Suprapubic skin (tissue), 4 donors: ENCODE measurements around the gene MED22.

ENCODE experiments used
- CTCF ChIP-seq, 2 donors: fragments of 200-600 bp in 1 of 2; fragments of 450-650 bp in 1 of 2; sonication (generic) in 1 of 2; IDR thresholded peaks; one replicate each; pipeline ENCODE4 v1.5.1; 2016 to 2019; ENCODE audit warnings: antibody characterized with exemption in 2 of 2, mild to moderate bottlenecking in 1 of 2, moderate library complexity in 1 of 2
- POLR2A ChIP-seq, 2 donors: fragments of 450-650 bp; IDR thresholded peaks; one replicate each; pipeline ENCODE4 v1.6.1; 2017; ENCODE audit warnings: antibody characterized with exemption in 2 of 2, mild to moderate bottlenecking in 2 of 2, moderate library complexity in 2 of 2
- POLR2AphosphoS5 ChIP-seq, 3 donors: sonication (generic); formaldehyde crosslinking; IDR thresholded peaks; one replicate each; pipeline ENCODE4 v1.6.1; 2017; ENCODE audit warnings: antibody characterized with exemption in 3 of 3

- no peak for TF ChIP-seq CTCF (IDR thresholded peaks at IDR 0.05)
- TF ChIP-seq POLR2AphosphoS5 (IDR thresholded peaks at IDR 0.05), result no peak
- TF ChIP-seq POLR2A (IDR thresholded peaks at IDR 0.05), result no peak
Observed at GRCh38 chr9:133372144-133372543, 24.2 kb upstream of the MED22 start.
